ENCODE data around the gene AKT3. TPM values are rescaled to one million over a fixed set of nuclear protein-coding genes. Genes with fewer than 3 reads are reported as not detected.

AKT3 gene
- total and polyA plus RNA-seq, 2 experiments from 2014 or later, result 4.5 to 18.5 TPM

DNA sequence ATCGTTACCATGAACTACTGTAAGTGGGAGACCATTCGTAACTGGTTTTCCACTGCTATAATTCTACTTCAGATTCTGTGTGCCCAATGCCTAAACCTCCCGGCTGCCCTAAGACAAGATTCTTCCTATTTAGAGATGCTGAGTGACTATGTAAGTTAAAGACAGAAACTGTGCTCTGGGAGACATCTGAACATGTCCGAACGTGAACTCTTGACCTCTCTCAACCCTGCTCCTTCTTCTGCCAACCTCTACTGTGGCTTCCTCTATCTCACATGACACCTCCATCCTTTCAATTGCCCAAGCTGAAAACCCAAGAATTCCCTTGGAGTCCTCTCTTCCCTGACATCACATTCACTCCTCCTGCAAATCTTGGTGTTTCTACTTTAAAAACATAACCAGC lies 182.9 kb downstream of the AKT3 start:
- peaks cover 4% of the 10 kb centered on the region for H3K36me3 Mint-ChIP-seq (ENCODE audit: low read depth)
- Histone ChIP-seq H3K36me3 (ENCODE audit: insufficient read depth) (no peaks in the 10 kb centered on the region), H3K4me1 (ENCODE audit: insufficient read depth) (no peaks in the 10 kb centered on the region), H3K27me3 (ENCODE audit: insufficient read depth) (no peaks in the 10 kb centered on the region), H3F3A (replicated peaks; ENCODE audit: low read depth) (no peaks in the 10 kb centered on the region), H2AFZ (no peak overlapping the region), H3K4me2 (no peak overlapping the region), H4K20me1 (replicated peaks; ENCODE audit: insufficient read depth) (no peaks in the 10 kb centered on the region), H3K9me2 (ENCODE audit: insufficient read depth) (no peaks in the 10 kb centered on the region), H3K27ac (ENCODE audit: low read depth) (no peak overlapping the region), H3K79me2 (replicated peaks; ENCODE audit: insufficient read depth) (no peaks in the 10 kb centered on the region), H3K4me3 (no peak overlapping the region)
- TF ChIP-seq EZH2 (IDR thresholded peaks at IDR 0.05; ENCODE audit: low read depth, unreplicated experiment) (no peak), ZNF114 (CRISPR knock-in tag; IDR thresholded peaks at IDR 0.05) (no peak), STAT1 (IDR thresholded peaks at IDR 0.05; ENCODE audit: unreplicated experiment) (no peak)
- TF ChIP-seq, protein P1, sequence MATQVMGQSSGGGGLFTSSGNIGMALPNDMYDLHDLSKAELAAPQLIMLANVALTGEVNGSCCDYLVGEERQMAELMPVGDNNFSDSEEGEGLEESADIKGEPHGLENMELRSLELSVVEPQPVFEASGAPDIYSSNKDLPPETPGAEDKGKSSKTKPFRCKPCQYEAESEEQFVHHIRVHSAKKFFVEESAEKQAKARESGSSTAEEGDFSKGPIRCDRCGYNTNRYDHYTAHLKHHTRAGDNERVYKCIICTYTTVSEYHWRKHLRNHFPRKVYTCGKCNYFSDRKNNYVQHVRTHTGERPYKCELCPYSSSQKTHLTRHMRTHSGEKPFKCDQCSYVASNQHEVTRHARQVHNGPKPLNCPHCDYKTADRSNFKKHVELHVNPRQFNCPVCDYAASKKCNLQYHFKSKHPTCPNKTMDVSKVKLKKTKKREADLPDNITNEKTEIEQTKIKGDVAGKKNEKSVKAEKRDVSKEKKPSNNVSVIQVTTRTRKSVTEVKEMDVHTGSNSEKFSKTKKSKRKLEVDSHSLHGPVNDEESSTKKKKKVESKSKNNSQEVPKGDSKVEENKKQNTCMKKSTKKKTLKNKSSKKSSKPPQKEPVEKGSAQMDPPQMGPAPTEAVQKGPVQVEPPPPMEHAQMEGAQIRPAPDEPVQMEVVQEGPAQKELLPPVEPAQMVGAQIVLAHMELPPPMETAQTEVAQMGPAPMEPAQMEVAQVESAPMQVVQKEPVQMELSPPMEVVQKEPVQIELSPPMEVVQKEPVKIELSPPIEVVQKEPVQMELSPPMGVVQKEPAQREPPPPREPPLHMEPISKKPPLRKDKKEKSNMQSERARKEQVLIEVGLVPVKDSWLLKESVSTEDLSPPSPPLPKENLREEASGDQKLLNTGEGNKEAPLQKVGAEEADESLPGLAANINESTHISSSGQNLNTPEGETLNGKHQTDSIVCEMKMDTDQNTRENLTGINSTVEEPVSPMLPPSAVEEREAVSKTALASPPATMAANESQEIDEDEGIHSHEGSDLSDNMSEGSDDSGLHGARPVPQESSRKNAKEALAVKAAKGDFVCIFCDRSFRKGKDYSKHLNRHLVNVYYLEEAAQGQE (IDR thresholded peaks at IDR 0.05; ENCODE audit: unreplicated experiment), result no peak
- H3K27me3 Mint-ChIP-seq (ENCODE audit: insufficient read depth, low read depth, poor library complexity), result no peaks in the 10 kb centered on the region
- peaks cover 9% of the 10 kb centered on the region for H3K4me1 Mint-ChIP-seq
- no peak overlapping the region for H3K4me3 Mint-ChIP-seq
- no peaks in the 10 kb centered on the region for H3K9me3 Mint-ChIP-seq
- ATAC-seq, result no peak
- H3K27ac Mint-ChIP-seq, result no peak overlapping the region
- no peak for DNase-seq (ENCODE audit: low spot score)

DNA sequence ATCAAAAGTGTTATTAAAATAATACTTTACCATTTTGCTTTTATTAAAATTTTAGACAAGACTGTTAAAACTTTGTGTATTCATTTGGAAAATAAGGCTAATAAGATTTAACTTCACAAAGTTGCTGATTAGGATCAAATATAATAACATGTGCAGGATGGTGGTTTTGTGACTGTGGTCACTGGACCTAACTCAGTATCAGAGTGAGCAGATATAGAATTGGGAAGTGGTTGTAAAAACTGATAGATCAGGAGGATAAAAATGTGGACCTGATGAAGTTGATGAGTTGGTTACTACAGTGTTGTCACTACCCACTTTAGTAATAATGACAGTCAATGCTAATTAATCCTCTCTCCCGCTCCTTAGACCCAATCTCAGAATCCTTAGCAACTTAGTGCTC lies 186.4 kb downstream of the AKT3 start:
- peaks cover 11% of the 10 kb centered on the region for H3K36me3 Mint-ChIP-seq (ENCODE audit: low read depth)
- H3K27me3 ChIP-seq (ENCODE audit: insufficient read depth), result no peaks in the 10 kb centered on the region
- H3K27ac ChIP-seq (ENCODE audit: low read depth), result no peak overlapping the region
- peaks cover 9% of the 10 kb centered on the region for H3K4me1 Mint-ChIP-seq
- H3K36me3 ChIP-seq (ENCODE audit: insufficient read depth), result no peaks in the 10 kb centered on the region
- H3F3A ChIP-seq (replicated peaks; ENCODE audit: low read depth), result no peaks in the 10 kb centered on the region
- H3K4me3 Mint-ChIP-seq, result no peak overlapping the region
- H3K27me3 Mint-ChIP-seq (ENCODE audit: insufficient read depth, low read depth, poor library complexity), result no peaks in the 10 kb centered on the region
- no peaks in the 10 kb centered on the region for H3K9me3 Mint-ChIP-seq
- no peak for ATAC-seq
- H3K79me2 ChIP-seq (replicated peaks; ENCODE audit: insufficient read depth), result no peaks in the 10 kb centered on the region
- H3K27ac Mint-ChIP-seq, result no peak overlapping the region
- H3K4me2 ChIP-seq, result no peak overlapping the region
- no peak overlapping the region for H3K4me3 ChIP-seq
- H3K4me1 ChIP-seq (ENCODE audit: insufficient read depth), result no peaks in the 10 kb centered on the region
- no peak for DNase-seq (ENCODE audit: low spot score)
- H4K20me1 ChIP-seq (replicated peaks; ENCODE audit: insufficient read depth), result no peaks in the 10 kb centered on the region
- H2AFZ ChIP-seq, result no peak overlapping the region
- H3K9me2 ChIP-seq (ENCODE audit: insufficient read depth), result no peaks in the 10 kb centered on the region
- TF ChIP-seq CREB1 (CRISPR knock-in tag; IDR thresholded peaks at IDR 0.05; ENCODE audit: low read depth), result no peak
- no peak for TF ChIP-seq EZH2phosphoT487 (IDR thresholded peaks at IDR 0.05; ENCODE audit: unreplicated experiment)
- TF ChIP-seq ZNF331 (CRISPR knock-in tag; IDR thresholded peaks at IDR 0.05; ENCODE audit: low read depth), result no peak
- TF ChIP-seq, protein P2, sequence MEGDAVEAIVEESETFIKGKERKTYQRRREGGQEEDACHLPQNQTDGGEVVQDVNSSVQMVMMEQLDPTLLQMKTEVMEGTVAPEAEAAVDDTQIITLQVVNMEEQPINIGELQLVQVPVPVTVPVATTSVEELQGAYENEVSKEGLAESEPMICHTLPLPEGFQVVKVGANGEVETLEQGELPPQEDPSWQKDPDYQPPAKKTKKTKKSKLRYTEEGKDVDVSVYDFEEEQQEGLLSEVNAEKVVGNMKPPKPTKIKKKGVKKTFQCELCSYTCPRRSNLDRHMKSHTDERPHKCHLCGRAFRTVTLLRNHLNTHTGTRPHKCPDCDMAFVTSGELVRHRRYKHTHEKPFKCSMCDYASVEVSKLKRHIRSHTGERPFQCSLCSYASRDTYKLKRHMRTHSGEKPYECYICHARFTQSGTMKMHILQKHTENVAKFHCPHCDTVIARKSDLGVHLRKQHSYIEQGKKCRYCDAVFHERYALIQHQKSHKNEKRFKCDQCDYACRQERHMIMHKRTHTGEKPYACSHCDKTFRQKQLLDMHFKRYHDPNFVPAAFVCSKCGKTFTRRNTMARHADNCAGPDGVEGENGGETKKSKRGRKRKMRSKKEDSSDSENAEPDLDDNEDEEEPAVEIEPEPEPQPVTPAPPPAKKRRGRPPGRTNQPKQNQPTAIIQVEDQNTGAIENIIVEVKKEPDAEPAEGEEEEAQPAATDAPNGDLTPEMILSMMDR (conservative IDR thresholded peaks at IDR 0.05; ENCODE audit: low read depth in 2 of 2), result no peak
- TF ChIP-seq STAT1 (IDR thresholded peaks at IDR 0.05; ENCODE audit: unreplicated experiment), result no peak
- TF ChIP-seq, protein P3, sequence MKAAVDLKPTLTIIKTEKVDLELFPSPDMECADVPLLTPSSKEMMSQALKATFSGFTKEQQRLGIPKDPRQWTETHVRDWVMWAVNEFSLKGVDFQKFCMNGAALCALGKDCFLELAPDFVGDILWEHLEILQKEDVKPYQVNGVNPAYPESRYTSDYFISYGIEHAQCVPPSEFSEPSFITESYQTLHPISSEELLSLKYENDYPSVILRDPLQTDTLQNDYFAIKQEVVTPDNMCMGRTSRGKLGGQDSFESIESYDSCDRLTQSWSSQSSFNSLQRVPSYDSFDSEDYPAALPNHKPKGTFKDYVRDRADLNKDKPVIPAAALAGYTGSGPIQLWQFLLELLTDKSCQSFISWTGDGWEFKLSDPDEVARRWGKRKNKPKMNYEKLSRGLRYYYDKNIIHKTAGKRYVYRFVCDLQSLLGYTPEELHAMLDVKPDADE (IDR thresholded peaks at IDR 0.05), result no peak
- TF ChIP-seq NANOG (IDR thresholded peaks at IDR 0.05; ENCODE audit: borderline replicate concordance), result no peak

Measured in GM23338 (cell line).